DOHH2 (cell line): ENCODE measurements around the gene ADIPOR2.
"Not testable (repeated sequence)": the region's sequence is repeated elsewhere in the genome, so short reads cannot be mapped to it uniquely, and the experiment has no call there.

ENCODE experiments used
- H3F3A ChIP-seq: fragments of 200-600 bp; sonication (generic), shearing (Covaris generic); 2 replicates; pipeline ENCODE4 v1.6.0; 2016; ENCODE audit warnings: antibody characterized with exemption, mild to moderate bottlenecking; ENCODE audit not compliant: control insufficient read depth, insufficient read depth
- H3K27ac ChIP-seq: fragments of 200-600 bp; sonication (generic); 2 replicates; pipeline ENCODE4 v1.5.1; 2014; ENCODE audit warnings: low read depth, mild to moderate bottlenecking, low read length, moderate library complexity
- H3K27me3 ChIP-seq: fragments of 200-600 bp; sonication (generic); 2 replicates; pipeline ENCODE4 v1.6.1; 2014; ENCODE audit warnings: mild to moderate bottlenecking, low read length, mixed read lengths; ENCODE audit not compliant: control insufficient read depth
- H3K36me3 ChIP-seq: fragments of 200-600 bp; sonication (generic); 2 replicates; pipeline ENCODE4 v1.6.1; 2014; ENCODE audit warnings: mild to moderate bottlenecking, low read length, moderate library complexity, mixed read lengths; ENCODE audit not compliant: control insufficient read depth
- H3K4me1 ChIP-seq: fragments of 200-600 bp; sonication (generic); 2 replicates; pipeline ENCODE4 v1.6.1; 2014; ENCODE audit warnings: mild to moderate bottlenecking, low read length, mixed read lengths; ENCODE audit not compliant: control insufficient read depth
- H3K4me2 ChIP-seq: fragments of 200-600 bp; sonication (generic); 2 replicates; pipeline ENCODE4 v1.6.0; 2014; ENCODE audit warnings: mild to moderate bottlenecking, low read length, moderate library complexity
- H3K4me3 ChIP-seq: fragments of 200-600 bp; sonication (generic); 2 replicates; pipeline ENCODE4 v1.5.1; 2014; ENCODE audit warnings: mild to moderate bottlenecking, low read length, mixed read lengths
- H3K79me2 ChIP-seq: fragments of 200-600 bp; sonication (generic); 2 replicates; pipeline ENCODE4 v1.6.1; 2014; ENCODE audit warnings: mild to moderate bottlenecking, low read length, mixed read lengths; ENCODE audit not compliant: control insufficient read depth
- H3K9me2 ChIP-seq: fragments of 200-600 bp; sonication (generic); replicated peaks from 2 replicates; pipeline ENCODE4 v1.6.1; 2014; ENCODE audit warnings: mild to moderate bottlenecking, low read length, mixed read lengths; ENCODE audit not compliant: control insufficient read depth
- H3K9me3 ChIP-seq: fragments of 200-600 bp; sonication (generic); 2 replicates; pipeline ENCODE4 v1.6.1; 2014; ENCODE audit warnings: antibody characterized with exemption, low read length, mixed read lengths; ENCODE audit not compliant: control insufficient read depth, insufficient read depth
- H4K20me1 ChIP-seq: fragments of 200-600 bp; sonication (generic); 2 replicates; pipeline ENCODE4 v1.6.0; 2014; ENCODE audit warnings: low read depth, mild to moderate bottlenecking, antibody characterized with exemption, low read length, moderate library complexity; ENCODE audit not compliant: control insufficient read depth, insufficient read depth
- CTCF ChIP-seq: fragments of 200-600 bp; sonication (generic); IDR thresholded peaks from one replicate; pipeline ENCODE4 v1.5.1; 2014; ENCODE audit warnings: antibody characterized with exemption, mild to moderate bottlenecking, low read depth, low read length; ENCODE audit not compliant: poor library complexity, severe bottlenecking
- EZH2phosphoT487 ChIP-seq: fragments of 200-600 bp; sonication (generic); IDR thresholded peaks from 2 replicates; pipeline ENCODE4 v1.6.1; 2017; ENCODE audit warnings: borderline replicate concordance, mild to moderate bottlenecking, antibody characterized with exemption, low read length, moderate library complexity, mixed read lengths

ADIPOR2 gene

GRCh38 chr12:1726753-1727152 lies 35.9 kb downstream of the ADIPOR2 start:
- no peak overlapping the region for H3K4me2 ChIP-seq
- H3K27me3 ChIP-seq: no peaks in the 10 kb centered on the region
- no peak overlapping the region for H3K4me3 ChIP-seq
- H3F3A ChIP-seq: peaks cover 6% of the 10 kb centered on the region
- H3K27ac ChIP-seq: no peak overlapping the region
- TF ChIP-seq EZH2phosphoT487: no peak
- TF ChIP-seq CTCF: no peak
- peaks cover 29% of the 10 kb centered on the region for H3K36me3 ChIP-seq
- no peaks in the 10 kb centered on the region for H3K4me1 ChIP-seq
- H3K79me2 ChIP-seq: peaks cover 89% of the 10 kb centered on the region
- no peaks in the 10 kb centered on the region for H3K9me3 ChIP-seq
- no peaks in the 10 kb centered on the region for H3K9me2 ChIP-seq
- H4K20me1 ChIP-seq: peaks cover 3% of the 10 kb centered on the region; the same call in 1 of the 2 replicates

- no peaks in the 10 kb centered on the region for H3K4me1 ChIP-seq
- no peak overlapping the region for H3K27ac ChIP-seq
- peaks cover 89% of the 10 kb centered on the region for H3K79me2 ChIP-seq
- H3K9me2 ChIP-seq: no peaks in the 10 kb centered on the region
- peaks cover 3% of the 10 kb centered on the region; the same call in 1 of the 2 replicates for H4K20me1 ChIP-seq
- no peak overlapping the region for H3K4me2 ChIP-seq
- no peak overlapping the region for H3K4me3 ChIP-seq
- peaks cover 6% of the 10 kb centered on the region for H3F3A ChIP-seq
- no peaks in the 10 kb centered on the region for H3K9me3 ChIP-seq
- peaks cover 35% of the 10 kb centered on the region for H3K36me3 ChIP-seq
- TF ChIP-seq EZH2phosphoT487 (no peak), CTCF (no peak)
- no peaks in the 10 kb centered on the region for H3K27me3 ChIP-seq
Measured at GRCh38 chr12:1728824-1729223, 38.0 kb downstream of the ADIPOR2 start.

- TF ChIP-seq EZH2phosphoT487 (no peak), CTCF (no peak)
- Histone ChIP-seq H3K9me2 (no peaks in the 10 kb centered on the region), H3K4me2 (no peak overlapping the region), H3K4me1 (no peaks in the 10 kb centered on the region), H3K4me3 (no peak overlapping the region), H3K36me3 (peaks cover 29% of the 10 kb centered on the region), H3F3A (no peaks in the 10 kb centered on the region), H4K20me1 (peaks cover 3% of the 10 kb centered on the region; the same call in 1 of the 2 replicates), H3K79me2 (peaks cover 75% of the 10 kb centered on the region), H3K9me3 (no peaks in the 10 kb centered on the region), H3K27ac (no peak overlapping the region), H3K27me3 (no peaks in the 10 kb centered on the region)
Measured at GRCh38 chr12:1731019-1731687, 40.3 kb downstream of the ADIPOR2 start.

- H3K9me3 ChIP-seq, H3K9me2 ChIP-seq, H3F3A ChIP-seq, H4K20me1 ChIP-seq, H3K4me1 ChIP-seq, H3K4me2 ChIP-seq, H3K27ac ChIP-seq, H3K4me3 ChIP-seq, H3K27me3 ChIP-seq: not testable (repeated sequence)
- Histone ChIP-seq H3K36me3 (peaks cover 25% of the 10 kb centered on the region), H3K79me2 (peaks cover 74% of the 10 kb centered on the region)
Measured at GRCh38 chr12:1731688-1732078, 40.8 kb downstream of the ADIPOR2 start.
